NCI-H2196 (cell line): ENCODE measurements around the gene CFAP206.
"Not testable (repeated sequence)": the region's sequence is repeated elsewhere in the genome, so short reads cannot be mapped to it uniquely, and the experiment has no call there.

Experiments used
- DNase-seq: peaks from one replicate; lab custom pipeline; 2025; ENCODE audit not compliant: unreplicated experiment; lab: John Stamatoyannopoulos, UW

The CFAP206 gene

DNA sequence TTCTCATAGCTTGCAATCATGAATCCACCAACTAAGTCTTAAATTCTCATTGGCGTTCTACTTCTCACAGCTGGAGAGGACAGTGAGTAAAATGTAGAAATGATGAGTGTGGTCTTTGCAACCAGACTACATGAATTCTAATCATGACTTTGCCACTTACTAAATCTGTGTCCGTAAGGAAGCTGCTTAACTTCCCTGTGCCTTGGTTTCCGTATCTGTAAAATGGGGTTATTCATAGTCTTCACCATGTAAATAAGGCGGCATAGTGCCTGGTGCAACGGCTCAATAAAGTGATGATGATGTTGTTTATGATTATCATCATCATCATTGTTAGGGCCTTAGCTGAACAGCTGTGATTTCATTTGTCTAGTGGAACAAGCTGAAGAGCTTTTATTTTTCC is 12.6 kb downstream of the CFAP206 start:
- DNase-seq: no peak

DNA sequence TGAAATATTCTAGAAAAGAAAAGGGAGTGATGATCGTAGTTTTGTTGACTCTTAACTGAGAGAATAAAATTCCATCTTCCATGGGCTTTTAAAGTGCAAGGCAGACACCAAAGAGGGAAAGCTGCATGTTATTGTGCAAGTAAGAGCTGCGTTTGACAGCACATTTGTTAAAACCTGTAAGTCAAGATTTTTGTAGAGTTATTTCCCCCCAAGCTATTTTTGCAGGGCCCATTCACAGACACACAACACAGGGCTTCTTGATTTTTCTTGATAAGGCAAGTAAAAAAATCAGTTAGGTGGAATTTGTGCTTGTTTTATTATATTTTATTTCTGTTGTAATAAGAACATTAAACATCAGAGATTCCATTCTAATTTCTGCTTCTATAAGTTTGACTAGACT is 13.8 kb downstream of the CFAP206 start:
- no peak for DNase-seq

DNA sequence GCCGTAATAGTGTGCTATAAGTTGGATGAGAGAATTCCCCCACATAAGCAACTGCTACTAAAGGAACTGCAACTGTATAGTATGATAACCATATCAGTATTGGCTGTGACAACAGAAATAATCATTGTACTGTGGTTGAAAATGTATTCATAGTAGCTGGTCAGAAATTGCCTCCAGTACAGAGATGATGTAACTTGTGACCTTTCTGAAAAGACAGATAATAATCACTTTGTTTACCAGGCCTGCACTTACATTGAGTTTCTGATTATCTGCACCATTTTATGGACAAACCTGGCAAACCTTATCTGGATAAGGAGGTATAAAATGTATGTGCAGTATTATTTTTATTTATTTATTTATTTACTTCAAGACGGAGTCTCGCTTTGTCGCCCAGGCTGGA is 19.0 kb downstream of the CFAP206 start:
- no peak for DNase-seq

DNA sequence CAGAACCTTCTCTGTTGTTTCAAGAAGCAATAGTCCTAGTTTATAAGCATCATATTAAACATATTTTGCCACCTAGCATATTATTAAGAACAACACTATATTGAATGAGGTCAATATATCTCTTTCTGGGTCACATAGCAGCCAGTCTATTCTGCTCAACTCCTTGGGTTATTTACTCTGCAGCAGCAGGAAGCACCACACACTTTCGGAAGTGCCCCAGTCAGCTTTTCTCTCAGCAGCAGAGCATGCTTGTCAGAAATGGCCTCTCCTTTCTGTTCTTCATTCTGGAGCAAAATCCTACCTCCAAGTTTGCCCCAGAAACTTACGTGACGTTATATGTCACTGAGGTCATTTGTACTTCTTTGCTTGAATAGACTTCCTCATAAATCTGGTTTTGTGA is 22.7 kb downstream of the CFAP206 start:
- DNase-seq: no peak

DNA sequence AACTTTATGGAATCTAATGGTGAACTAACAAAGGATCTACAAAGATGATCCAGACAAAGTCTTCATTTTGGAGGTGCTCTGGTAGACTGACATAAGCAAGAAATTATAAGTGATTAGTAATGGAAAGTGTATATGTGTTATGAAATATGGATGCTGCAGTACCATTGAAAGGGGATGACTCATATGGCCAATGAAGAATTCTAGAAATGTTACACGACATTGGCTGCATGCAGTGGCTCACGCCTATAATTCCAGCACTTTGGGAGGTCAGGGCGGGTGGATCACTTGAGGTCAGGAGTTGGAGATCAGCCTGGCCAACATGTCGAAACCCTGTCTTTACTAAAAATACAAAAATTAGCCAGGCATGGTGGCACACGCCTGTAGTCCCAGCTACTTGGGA is 23.5 kb downstream of the CFAP206 start:
- DNase-seq: no peak

DNA sequence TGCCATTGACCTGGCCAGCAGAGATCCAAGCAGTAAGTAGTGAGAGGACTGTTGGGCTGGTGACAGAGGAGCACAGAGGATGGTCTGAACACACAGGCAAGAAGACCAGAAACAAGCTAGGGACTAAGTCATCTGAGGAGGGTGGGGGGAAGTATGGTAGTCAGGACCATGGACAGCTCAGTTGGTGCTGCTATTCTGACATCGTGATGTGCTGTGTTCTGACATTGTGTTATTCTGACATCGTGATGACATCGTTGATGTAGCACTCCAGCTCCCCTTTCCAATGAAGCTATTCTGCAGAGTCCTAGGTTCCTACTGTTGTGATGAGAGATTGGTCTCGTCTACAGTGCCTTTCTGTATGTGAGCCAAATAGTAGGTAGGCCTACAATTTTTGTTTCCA is 28.7 kb downstream of the CFAP206 start:
- DNase-seq: no peak

DNA sequence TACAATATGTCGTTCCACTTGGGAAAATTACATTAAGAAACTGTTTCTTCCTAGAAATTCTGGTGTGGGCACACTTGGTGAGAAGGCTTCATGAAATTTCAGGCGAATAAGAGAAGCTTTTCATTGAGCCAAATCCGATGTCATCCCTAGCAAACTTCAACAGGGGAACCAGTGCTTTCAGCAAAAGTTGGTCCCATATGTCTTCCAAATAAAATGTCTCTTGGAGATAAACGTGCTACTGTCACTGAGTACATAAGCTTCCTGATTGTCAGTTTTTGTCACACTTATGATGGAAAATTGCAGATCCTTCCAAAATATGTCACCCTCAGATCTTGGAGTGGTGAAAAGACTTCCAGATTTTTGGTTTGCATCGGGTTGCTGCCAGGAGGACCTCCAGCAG is 33.9 kb downstream of the CFAP206 start:
- DNase-seq: no peak

DNA sequence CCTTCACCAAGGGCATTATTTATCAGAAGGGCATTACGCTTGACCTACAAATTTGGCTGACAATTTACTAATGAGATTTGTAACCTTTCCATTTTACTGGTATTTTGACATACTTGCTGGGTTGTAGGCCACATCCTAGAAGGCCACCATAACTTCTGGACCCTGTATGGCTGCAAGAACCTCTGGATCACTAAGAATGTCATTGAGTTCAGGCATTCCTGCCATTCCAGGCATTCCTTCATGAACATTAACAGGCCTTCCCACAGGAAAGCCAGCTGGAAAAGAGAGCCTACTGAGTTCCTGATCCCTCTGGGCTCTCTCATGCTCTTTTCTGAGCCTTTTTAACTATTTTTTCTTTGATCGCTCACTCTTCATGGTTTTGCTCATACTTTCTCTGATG is 36.6 kb downstream of the CFAP206 start:
- no peak for DNase-seq

DNA sequence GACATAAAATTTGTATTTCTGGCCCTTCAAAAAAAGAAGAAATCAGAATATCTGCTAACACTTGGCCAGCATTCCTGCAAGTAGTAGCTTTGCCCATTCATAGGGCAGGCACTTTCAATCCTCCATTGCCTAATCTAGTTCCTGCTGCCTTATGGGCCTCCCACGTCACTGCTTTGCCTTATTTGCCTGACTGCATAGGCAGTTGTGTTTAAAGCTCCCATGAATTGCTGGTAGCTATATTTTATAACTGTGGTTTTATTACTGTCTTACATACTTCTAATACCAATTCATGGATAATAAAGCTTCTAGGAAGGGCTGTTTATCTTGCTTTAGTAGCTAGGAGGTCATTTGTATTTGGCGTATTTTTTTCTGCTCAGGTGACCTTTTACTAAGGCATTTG is 57.3 kb downstream of the CFAP206 start:
- no peak for DNase-seq

DNA sequence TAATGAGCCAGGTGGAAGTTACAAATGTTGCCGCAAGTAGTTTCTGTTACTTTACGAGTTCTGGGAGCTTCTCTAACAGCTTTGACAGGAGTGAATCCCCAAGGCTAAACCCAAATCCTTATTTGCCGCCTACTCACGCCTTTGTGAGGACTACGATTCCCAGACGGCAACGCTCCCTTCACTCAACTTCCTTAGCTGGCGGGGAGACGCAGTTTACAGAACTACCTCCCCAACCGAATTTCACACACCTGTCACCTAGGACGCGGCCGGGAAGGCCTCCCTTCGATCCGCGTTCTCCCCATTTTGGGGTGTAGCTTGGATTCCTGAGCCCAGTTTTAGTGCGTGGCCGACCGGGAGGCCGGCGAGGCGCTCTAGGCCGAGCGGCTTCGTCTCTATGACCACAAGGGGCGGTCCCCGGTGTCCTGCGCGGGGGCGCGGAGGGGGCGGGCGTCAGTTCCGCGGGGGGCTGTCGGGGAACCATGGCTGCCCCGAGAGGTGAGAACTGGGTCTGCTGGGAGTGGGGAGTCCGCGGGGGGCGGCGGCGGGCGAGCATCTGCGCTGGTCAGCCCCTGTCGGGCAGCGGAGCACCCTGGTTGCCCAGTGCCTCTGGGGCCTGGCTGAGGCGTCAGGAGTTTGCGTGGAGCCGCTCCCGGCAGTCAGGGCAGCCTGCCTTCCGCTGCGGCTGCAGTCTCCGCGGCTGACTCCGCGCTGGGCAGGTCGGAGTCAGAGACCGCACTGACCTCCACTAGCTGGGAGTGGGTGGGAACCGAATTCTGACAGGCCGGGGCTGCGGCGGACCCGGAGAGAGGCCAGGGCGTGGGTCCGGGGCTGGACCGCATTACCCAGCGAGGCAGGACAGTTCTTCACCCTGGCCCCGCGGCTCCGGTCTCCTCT is 65.0 kb downstream of the CFAP206 start, which contains the start of gene SLC35A1:
TSS of gene SLC35A1 (plus strand) at position 450 of the 894 bp plus-strand sequence. CDS start at position 480, 30 bp downstream.
- DNase-seq: peak; percentile 84

DNA sequence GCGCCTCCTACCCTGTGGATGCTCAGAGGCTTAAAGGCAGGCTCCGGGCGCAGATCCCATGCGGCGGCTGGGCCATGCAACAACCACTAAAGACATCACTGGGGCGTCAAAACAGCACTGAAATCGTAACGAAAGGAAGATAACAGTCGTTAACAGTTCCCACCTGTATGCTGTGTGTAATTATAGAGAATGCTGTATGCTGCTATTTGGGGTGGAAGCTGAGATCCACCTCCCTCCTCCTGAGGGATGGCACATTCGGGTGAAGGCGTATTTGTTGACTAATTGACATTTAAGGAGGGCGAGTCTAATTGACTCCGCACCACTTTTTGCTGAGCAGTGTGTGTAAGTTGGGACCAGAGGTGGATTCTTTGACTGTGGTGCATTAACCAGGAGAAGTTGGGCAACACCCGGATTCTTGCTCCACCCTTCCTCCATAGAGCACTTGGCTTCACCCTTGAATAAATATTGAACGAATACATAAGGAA is 65.7 kb downstream of the CFAP206 start:
- no peak for DNase-seq

DNA sequence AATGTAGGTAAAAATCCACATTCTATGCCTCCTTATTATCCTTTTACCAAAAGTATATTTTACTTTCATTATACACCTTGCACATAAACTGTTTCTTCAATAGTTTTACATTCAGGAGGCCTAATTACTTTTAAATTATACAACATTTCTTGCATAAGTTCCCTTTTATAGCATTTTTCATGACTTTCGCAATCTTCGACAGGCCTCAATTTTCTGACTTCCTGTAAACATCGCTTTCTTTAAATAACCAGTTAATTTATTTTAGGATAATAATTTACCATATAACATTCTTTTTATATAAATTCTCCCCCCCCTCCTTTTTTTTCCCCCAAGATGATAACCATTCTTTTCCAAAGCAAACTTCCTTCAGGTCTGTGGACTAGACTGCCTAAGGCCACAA is 74.2 kb downstream of the CFAP206 start:
- no peak for DNase-seq

DNA sequence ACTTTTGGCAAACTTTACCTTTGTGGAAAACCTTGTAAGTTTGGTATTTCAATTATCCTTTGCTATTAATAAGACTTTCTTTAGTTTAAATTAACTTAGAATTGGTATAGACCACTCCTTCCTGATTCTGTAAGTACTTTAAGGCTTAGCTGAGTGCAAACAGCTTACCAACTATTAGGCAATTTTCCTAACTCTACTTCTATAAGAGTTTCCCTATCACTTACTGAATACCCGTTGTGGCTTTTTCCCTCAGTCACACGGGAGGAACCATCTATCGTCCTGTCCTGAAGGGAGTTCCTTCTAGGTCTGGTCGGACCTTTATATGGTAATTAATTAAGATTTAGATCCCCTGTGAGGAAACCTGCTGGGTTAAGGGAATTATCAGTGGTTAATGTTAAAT is 74.6 kb downstream of the CFAP206 start:
- DNase-seq: no peak

DNA sequence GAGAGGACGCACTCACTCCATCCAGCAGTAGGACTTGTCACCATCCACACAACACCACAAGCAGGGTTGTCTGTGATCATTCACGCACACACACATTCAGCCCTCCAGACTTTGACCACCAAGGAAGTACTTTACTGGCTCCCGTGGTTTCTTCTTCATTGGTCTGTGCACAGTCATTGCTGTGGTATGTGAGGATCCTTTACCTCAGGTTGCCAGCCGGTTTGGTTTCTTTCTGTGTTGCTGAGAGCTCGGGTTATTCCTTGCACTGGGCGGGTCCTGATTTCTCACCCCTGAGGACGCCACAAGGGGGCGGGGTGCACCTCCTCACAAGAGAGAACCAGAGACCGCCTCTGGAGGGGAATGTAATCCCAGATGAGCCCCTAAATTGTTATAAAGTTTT is 76.2 kb downstream of the CFAP206 start:
- DNase-seq: no peak

DNA sequence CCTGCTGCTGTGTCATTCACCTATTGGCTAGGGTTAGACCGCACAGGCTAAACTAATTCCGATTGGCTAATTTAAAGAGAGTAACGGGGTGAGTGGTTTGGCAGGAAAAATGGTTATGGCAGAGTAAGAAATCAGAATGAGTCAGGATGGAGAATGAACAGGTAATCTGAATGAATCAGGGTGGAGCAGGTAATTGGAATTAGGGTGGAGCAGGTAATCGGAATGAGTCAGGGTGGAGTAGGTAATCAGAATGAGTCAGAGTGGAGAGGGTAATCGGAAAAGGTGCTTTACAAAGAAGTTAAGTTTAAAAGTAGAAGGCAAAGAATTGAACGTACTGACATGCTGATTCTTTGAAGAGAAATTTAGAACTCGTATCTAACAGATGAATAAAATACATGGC is 76.7 kb downstream of the CFAP206 start:
- no peak for DNase-seq

DNA sequence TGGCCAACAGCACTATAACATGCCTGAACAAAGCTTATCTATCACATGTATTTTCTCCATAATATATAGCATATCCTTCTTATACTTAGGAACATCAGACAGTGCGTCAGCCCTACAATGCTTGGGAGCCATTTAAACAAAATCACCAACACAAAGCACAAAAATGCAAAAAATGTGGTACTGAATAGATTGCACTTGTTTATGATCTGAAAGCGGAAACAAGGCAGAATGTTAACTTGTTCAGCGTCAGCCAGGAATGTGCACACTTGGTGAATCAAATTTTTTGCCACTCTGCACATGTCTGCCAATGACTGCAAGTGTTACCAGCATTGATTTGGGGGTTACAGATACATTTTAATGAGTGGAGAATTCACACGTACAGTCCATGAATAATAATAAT is 79.8 kb downstream of the CFAP206 start:
- no peak for DNase-seq

DNA sequence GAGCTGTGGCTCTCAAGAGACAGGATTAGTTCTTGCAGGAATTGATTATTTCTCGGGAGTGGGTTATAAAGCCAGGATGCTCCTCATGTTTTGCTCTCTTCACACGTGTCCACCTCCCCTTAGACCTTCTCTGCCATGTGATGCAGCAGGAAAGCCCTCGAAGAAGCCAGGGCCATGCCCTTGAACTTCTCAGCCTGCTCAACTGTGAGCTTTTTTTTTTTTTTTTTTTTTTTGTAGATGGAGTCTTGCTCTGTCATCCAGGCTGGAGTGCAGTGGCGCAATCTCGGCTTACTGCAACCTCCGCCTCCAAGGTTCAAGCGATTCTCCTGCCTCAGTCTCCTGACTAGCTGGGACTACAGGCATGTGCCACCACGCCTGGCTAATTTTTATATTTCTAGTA is 81.6 kb downstream of the CFAP206 start:
- DNase-seq: not testable (repeated sequence)

DNA sequence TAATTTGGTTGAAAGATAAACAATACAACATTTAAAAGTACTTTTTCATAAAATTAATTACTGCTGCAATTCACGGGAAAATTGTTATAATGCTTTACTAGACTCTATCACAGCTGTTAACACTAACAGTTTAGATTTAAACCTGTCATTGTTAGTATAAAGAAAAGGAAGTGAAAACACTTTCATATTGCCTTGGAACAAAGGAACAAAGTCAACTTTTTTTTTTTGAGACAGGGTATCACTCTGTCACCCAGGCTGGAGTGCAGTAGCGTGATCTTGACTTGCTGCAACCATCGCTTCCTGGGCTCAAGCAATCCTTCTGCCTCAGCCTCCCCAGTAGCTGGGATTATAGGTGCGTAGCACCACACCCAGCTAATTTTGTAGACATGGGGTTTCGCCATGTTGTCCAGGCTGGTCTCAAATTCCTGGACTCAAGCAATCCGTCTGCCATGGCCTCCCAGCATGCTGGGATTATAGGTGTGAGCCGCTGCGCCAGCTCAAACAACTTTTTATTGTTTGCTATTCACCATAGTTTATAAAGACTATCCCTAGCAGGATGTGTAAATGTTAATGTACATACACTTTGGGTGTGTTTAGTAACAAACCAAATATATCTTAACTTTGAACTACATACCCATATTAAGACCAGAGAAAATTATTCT is 87.1 kb downstream of the CFAP206 start:
- DNase-seq: no peak

DNA sequence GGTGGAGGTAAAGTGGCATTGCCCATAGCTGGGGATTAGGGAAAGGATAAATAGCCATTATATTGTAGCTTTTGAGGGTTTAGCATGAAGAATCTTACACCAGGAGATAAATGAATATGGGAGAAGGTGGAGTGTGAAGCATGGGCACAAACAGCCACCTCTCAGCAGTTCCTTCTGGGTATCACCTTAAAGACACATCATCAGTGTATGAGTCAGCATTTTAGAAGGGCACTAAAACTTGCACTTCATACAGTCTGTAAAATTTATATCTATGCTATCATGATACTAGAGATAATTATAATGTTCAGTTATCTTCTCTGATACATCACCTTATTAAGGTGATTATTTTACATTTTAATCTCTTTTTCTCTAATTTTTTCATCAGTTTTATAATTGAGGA is 90.3 kb downstream of the CFAP206 start:
- no peak for DNase-seq

DNA sequence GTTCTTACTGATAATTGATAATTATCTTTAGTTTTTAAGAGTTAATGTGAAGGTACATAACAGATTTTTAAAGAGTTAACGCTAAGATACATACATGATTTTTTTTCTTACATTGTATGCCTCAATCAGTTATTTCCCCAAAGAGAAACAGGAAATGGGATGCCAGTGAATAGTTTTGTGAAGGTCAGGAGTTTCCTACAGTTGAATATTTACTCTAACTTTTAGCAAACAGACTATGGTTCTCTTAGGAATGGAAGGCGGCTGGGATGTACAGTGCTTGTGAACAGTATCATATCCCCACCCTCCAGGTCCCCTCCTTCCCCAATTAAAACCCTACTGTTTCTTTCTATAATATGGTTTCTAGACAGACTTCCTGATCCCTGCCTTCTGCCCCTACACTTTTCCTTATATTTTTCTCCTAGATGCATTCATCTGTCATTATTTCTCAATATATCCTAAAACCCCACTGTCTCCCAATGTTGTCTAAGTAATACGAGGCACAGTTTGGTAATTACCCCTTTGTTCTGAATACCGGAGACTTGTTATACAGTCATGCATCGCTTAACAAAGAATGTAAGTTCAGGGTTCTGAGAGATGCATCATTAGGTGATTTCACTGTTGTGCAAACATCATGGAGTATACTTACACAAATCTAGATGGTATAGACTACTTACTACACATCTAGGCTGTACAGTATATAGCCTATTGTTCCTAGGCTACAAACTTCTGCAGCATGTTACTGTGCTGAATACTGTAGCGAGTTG is 94.2 kb downstream of the CFAP206 start:
- DNase-seq: no peak

DNA sequence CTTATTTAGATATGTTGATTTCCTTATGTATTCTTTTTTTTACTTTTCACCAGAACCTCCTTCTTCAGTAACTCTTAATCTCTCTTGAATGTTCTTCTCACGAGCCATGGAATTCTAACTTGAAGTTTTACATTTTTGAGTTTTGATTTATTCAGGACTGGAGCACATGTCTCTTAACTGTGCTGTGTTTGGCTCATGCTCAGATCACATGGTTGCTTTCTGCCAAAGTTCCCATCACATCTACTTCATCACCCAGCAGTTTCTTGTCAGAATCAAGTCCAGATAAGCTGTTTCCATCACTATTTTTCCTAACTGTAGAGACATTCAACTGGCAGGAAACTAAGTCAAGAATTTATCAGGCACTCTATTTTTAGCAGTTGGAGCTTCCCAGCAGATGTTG is 96.7 kb downstream of the CFAP206 start:
- DNase-seq: no peak
